Measurements from ENCODE around the gene TRIO.

TRIO gene

DNA sequence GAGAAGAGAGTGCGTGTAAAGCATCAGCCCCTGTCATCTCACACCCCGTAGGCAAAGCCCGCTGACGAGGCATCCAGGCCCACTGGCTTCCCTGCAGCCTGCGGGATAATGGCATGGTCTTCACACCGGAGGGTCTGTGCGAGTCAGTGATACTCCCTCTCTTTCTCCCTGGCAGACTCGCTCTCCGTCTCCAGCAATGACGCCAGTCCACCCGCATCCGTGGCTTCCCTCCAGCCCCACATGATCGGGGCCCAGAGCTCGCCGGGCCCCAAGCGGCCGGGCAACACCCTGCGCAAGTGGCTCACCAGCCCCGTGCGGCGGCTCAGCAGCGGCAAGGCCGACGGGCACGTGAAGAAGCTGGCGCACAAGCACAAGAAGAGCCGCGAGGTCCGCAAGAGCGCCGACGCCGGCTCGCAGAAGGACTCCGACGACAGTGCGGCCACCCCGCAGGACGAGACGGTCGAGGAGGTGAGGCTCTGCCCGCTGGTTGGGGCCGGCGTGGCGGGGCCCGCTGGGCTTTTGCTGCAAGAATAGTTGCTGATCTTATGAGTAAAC is 317.8 kb downstream of the TRIO start:
- DNase-seq (ENCODE audit: low read depth) = no peak

DNA sequence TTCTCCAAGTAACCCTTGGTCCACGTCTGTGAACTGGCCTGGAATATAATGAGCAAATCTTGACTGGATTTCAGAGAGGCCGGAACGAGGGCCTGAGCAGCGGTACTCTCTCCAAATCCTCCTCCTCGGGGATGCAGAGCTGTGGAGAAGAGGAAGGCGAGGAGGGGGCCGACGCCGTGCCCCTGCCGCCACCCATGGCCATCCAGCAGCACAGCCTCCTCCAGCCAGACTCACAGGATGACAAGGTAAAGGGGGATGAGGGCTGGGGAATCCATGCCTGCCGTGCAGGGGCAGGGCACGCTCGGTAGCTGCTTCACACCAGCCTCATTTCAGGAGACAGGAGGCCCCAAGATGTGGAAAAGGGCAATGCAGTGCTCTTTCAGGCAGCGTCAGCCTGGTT is 319.5 kb downstream of the TRIO start:
- DNase-seq (ENCODE audit: low read depth) = no peak

DNA sequence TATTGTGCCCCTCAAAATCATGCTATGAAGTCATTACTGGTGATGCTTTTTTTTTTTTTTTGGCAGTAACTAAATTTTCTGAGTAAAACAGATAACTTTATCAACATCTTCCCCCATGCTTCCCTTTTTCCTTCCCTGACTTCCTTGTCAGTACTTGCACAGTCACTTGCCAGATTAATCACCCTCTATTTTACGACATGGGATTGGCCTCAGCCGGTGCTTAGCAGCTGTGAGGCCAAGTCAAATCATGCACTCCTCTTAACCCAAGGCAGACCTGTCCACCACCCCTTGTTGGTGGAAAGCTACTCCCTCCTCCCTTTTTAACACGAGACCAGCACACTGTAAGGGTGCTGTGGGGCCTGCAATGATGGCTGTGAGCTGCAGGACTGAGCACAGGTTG is 320.5 kb downstream of the TRIO start:
- DNase-seq (ENCODE audit: low read depth) = no peak

DNA sequence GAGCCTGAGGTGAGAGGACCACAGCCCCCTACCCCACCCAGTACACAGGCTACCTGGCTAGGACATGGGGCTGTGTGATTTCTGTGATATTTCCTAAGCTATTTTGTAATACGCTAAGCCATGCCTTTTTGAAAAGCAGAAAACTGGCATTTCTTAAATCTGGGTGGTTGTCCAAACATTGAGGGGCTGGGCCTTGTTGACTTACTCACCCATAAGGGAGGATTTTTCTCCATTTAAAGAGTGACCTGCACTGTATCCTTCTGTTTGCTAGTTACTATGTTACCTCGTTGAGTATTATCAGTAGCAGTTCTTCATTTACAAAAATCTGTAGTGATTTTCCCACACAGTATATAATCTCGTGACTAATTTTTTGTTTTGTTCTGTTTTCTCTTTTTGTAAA is 321.0 kb downstream of the TRIO start:
- DNase-seq (ENCODE audit: low read depth) = no peak

DNA sequence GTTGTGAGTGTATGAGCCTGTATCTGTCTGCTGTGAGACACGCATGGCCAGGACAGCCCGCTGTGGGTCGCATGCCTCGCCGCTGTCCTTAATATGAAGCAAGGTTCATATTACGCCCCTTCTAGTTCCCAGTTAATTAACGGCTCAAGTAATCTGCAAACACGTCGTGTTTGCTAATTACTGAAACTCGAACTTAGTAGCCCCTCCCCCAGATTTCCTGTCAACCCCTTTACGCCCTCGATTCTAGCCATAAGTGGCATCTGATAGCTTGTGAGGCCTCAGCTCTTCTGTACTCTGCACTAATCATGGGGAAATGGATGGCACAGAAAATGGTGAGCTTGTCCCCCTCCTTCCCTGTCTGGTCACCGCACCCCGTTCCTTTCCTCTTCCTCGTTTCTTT is 321.5 kb downstream of the TRIO start:
- DNase-seq (ENCODE audit: low read depth) = no peak

DNA sequence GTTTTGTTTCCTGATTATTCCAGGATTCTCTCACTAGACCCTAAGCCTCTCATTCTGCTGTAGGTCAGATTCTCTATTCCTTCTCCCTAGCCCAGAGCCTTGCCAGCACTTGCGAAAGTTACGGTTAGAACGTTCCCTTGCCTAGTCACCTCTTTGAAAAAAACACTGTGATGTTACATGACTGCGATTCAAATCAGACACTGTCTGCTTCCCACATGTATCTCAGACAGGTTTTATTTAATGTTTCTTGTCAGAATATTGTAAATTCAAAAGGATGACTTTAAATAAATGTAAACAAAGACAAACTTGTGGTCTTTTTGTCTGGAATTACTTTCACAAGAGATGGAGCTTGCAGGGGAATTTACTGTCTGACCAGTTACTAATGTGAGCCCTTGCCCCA is 322.0 kb downstream of the TRIO start:
- DNase-seq (ENCODE audit: low read depth) = no peak

DNA sequence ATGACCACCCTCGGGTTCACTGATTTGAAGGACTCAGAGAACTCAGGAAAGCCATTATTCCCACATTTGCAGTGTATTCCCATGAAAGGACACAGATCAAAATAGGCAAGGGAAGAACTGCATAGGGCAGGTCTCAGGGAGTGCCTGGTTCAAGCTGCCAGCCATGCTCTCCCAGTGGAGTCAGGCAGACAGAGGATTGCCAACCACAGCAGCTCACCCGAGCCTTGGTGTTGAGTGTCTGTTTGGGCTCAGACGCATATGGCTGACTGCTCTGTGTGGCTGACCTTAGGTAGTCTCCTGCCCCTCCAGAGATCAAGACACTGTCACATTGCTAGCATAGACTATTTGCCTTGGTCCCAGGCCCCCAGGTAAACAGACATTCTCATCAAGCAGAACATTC is 322.6 kb downstream of the TRIO start:
- DNase-seq (ENCODE audit: low read depth) = no peak

DNA sequence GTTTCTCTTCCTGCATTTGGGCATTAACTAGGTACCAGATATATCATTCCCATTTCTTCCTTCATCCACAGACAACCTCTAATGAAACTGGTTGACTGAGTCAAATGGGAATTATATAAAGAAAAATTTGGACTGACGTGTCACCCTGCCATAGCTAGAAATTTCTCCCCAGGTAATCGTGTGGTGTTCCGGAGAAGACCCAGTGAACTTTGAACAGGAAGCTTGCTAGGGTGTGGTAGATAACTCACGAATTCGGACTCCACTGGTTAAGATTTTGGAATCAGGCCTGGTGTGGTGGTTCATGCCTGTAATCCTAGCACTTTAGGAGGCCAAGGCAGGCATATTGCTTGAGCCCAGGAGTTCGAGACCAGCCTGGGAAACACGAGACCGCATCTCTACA is 324.1 kb downstream of the TRIO start:
- no peak for DNase-seq (ENCODE audit: low read depth)

DNA sequence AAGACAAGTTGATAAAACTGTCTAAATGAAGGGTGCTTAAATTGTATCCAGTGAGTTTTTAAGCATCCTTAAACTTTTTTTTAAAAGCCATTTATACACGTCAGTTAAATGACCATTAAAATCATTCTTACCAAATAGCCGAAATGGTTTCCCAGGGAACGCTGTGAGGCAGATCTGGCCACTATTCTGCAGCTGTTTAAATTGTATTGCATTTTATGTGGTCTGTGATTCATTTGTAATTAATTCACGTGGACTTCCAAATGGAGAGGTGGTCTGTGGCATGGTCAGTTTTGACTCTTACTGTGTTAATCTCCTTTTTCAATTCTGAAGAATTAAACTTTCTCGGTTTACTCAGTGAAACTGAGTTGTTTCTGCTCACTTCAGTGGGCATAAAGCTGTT is 324.7 kb downstream of the TRIO start:
- no peak for DNase-seq (ENCODE audit: low read depth)

DNA sequence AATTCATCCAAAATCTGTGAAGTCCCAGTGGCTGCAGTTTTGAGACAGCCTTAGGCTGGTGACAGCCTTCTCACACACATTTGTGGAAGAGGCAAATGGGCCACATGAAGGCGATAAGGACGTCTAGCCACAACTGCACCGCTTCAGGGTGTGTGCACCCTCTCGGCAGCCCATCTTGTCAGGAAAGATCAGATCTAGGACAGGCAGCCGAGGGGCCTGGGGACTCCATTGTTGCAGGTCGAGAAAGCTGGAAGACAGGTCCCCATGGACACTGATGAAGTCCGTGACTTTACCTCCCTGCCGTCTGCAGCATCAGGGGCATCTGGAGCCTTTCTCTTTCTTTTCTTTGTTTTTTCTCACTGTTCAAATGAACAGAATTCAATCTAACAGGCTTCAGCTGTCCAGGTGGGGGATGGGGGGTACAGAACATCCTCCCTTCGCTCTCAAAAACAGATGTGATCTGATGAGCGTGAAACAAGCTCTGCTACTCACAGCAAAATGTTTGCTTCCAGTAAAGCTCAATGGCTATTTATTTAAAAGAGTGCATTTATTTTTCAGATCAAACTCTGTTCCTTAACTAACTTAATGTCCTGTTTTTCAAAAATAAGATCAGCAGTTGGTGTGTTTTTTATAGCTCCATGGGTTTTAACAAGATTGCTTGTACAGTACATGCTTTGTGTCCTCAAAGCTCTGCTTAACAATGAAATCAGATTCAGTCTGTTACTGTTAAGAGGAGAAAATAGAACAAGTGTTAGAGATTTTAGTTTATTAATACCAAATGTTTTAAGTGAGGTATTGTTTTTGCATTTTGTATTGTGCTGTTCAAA is 326.6 kb downstream of the TRIO start:
- DNase-seq (ENCODE audit: low read depth) = no peak

DNA sequence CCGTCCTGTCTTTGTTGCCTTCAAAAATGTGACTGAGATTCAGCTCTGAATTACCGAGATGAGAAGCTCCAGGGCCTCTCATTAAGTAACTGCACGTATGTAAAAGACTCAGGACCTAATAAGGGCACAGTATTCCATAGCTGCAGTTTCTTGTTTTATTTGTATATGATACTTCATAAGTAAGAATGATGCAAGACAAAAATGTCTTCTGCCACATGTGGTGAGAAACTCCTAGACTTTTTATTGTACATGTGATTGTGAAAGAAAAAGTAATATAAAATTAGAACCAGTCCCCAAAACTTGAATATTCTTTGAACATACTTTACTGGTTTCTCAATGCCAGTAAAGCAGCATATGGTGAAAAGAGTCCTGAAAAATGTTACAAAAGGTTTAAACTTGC is 328.4 kb downstream of the TRIO start:
- no peak for DNase-seq (ENCODE audit: low read depth)

DNA sequence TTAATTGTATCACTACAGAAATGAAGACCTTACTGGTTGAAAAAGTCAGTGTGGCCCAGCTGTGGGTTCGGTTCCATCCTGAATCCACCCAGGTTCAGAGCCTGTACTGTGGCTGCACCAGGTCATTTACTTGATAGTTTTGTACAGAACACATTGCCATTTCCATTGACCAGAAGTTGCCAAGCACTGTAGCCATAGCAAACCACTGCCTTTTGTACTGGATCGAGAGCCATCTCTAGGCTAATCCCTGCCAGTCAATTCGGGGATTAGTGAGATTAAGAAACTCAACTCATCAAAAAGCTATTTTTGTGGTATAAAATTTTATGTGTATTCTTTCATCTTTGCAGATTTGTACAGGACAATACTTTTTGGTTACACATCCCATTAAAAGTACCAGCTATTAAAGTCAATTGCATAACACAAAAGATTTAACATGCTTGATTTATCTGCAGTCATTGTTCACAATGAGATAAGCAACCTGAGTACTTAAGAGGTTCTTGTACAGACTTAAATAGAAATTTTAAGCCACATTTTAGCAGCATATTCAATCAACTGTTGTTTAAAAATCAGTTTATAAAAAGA is 329.9 kb downstream of the TRIO start:
- no peak for DNase-seq (ENCODE audit: low read depth)

DNA sequence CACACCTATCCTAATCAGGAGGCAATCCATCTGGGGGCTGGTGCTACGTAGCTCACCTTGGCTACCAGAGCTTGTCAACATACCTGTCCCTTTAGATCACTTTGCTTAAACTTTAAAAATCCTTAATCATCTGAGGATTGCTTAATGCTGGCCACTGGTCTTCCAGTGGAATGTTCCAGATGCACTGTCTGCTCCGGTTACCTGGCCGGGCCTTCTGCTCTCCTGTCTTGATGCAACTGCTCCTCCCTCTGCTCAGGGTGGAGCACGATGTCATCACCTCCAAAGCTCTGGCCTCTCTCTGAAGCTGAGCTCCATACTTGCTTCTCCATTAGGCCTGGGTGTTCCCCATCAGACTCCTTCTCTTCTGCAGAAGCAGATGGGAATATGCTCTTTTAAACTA is 331.9 kb downstream of the TRIO start:
- DNase-seq (ENCODE audit: low read depth) = no peak

DNA sequence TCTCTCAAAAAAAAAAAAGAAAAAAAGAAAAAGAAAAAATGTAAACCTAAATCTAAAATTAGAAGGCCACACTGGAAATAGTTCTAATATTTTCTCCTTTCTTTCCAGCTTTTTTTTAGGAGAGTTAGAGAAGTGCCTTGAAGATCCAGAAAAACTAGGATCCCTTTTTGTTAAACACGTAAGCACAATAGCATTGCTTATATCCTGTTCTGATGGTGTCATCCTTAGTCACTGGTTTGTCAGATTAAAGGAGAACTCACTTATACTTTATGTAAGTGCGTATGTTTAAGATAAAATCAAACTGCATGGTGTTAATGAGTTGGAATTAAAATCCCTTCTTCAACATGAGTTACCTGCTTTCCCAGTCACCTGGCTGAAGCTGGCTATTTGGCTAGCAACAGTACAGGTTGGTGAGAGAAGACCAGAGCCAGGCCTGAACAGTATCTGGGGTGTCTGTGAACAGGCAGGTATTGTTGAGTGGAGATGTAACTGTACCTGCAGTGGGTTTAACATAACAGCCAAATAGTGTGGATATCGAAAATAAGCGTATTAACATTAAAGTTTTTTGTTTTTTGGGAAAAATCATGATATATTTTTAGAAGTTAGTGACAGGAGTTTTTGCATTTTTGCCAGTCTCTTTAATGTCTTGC is 333.8 kb downstream of the TRIO start:
- DNase-seq (ENCODE audit: low read depth) = no peak

DNA sequence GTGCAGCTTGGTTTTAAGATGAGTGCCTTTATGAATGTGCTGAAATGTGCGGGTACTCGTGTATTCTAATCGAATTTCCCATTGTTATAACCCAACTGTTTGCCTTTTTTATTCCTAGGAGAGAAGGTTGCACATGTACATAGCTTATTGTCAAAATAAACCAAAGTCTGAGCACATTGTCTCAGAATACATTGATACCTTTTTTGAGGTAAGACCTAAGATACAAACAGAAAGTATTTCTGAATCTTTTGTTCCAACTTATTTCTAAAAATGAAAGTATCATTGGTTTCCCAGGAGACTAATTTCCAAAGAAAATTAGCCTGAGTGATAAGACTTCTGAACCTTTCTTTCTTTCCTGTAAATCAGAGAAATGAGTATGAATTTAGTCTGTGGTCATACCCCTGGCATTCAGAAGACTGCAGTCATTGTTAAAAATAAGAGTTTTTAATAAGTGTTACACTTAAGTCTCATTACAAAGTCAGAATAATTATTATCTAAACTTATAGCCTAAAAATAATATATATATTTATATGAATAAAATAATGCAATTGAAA is 336.1 kb downstream of the TRIO start:
- no peak for DNase-seq (ENCODE audit: low read depth)

DNA sequence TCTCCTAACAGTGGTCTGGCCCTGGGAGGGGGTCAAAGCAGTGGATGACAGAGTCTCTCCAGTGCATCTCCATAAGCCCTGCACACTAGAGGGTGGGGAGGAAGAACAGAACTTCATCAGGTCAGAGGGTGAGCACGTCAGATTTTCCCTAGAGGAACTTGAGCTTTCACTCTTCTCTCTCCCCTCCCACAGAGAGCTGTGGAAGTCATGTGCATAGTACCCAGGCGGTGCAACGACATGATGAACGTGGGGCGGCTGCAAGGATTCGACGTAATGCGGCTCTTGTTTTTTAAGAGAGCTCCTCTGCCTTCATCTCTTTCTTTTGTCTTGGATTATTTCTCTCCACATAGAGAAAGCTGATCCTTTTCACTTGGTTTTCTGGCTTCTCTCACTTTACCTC is 338.2 kb downstream of the TRIO start:
- no peak for DNase-seq (ENCODE audit: low read depth)

DNA sequence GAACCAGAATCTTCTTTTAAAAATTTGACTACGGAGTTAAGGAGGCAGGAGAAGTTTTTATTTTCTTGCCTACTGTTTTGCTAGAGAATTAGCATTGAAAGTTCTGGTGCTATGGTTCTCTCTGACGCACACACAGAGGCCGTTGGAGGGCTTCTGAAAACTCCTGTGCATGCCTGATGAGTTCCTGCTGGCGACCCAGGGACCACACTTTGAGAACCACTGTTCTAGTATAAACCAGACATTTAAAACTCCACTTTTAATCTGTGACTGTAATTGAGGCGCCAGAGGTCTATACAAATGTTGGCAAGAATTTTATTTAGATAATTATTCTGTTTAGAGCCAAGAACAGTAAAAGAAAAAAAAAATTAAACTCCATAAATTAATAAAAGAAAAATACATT is 338.9 kb downstream of the TRIO start:
- DNase-seq (ENCODE audit: low read depth) = no peak

DNA sequence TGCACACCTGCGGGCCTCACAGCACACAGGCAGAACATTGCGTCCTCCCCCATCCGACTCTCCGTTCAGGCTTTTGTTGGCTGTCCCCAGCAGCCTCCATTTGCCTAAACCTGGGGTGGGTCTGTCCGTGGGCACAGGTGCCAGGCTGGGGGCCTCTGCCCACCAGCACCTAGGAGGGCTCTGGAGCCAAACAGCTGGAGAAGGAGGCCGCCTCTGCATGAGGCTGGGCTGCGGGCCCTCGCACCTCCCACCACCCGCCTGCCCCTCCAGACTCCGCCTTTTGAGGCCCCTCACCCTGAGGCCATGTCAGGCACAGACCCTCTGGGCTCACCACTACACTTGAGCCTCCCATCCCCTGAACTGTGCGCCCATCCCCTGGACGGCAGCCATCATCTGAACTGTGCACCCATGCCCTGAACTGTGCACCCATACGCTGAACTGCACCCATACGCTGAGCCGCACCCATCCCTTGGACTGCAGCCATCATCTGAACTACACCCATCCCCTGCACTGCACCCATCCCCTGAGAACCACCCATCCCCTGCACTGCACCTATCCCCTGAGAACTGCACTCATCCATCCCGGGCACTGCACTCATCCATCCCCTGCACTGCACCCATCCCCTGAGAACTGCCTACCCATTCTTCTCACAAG is 340.5 kb downstream of the TRIO start:
- no peak for DNase-seq (ENCODE audit: low read depth)

DNA sequence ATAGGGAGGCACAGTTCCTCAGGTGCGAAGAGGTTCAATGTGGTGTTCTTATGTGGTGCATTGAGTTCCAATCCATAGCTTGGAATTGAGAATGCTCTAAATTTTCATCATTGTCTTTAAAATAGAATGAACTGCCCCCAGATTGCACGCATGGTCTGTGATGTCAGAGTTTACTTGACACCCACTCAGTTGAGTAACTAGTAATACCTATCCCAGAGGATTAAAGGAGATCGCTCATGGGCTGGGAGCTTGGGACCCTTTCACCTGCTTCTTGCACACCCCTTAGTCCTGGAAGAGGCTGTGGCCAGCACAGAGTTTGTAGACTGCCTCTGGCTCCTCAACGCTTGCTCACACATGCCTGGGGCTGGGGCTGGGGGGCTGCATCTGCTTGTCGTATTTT is 343.3 kb downstream of the TRIO start:
- DNase-seq (ENCODE audit: low read depth) = no peak

DNA sequence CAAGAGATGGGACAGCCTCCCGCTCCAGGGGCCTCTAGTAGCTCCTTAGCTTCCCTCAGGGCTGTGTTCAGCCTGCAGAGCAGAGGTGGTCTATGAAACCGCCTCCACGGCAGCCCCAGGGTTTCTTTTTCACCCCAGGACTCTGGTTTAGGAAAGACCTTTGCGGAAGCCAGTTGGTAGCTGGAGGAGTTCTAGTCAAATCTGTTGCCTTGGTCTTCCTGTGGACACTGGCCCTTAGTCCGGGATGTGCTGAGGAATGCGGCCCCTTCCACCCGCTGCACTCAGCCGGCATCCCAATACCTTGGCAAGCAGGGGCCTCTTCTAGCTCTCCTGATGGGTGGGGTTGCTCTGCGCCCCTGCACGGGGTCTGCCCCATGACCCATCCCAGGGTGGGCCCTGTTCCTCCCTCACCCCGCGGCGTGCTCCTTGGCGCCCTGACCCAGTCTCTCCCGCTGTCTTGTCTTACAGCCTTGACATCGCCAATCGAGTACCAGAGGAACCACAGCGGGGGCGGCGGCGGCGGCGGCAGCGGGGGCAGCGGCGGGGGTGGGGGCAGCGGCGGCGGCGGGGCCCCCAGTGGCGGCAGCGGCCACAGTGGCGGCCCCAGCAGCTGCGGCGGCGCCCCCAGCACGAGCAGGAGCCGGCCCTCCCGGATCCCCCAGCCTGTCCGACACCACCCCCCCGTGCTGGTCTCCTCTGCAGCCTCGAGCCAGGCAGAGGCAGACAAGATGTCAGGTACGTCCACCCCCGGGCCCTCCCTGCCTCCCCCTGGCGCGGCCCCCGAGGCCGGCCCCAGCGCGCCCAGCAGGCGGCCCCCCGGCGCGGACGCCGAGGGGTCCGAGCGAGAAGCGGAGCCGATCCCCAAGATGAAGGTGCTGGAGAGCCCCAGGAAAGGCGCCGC is 344.1 kb downstream of the TRIO start:
- no peak for DNase-seq (ENCODE audit: low read depth)

DNA sequence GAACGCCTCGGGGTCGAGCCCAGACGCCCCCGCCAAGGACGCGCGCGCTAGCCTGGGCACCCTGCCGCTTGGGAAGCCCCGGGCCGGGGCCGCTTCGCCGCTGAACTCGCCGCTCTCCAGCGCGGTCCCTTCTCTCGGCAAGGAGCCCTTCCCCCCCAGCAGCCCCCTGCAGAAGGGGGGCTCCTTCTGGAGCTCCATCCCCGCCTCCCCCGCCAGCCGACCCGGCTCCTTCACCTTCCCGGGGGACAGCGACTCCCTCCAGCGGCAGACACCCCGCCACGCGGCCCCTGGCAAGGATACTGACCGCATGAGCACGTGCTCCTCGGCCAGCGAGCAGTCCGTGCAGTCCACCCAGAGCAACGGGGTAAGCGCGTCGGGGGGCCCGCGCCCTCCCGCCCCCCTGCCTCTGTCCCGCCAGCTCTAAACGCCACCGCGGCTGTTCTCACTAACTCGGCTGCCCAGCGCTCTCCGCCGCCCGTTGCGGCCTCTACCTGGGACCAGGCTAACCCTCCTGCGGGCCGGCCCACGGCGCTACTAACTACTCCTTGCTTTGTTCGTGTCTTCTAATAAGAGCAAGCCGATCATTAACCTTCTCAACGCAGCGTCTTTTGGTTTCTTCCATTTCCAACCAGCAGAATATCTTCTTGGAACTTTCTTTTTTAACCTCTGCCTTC is 344.9 kb downstream of the TRIO start:
- DNase-seq (ENCODE audit: low read depth) = no peak

Data from stimulated activated CD8-positive, alpha-beta memory T cell treated with anti-CD3 and anti-CD28 coated beads, Interleukin-12 subunit alpha, Interleukin-12 subunit beta, amount 100 ng/mL, for 4 hours (primary cell).